Caco-2 (cell line): ENCODE results near the gene SORCS2. TPM values are rescaled to one million over a fixed set of nuclear protein-coding genes. Genes with fewer than 3 reads are reported as not detected.

Experiments
- BruUV-seq: library from RNA; stranded (reverse); fragments of 400-500 nt; replicated peaks from 2 replicates; lab custom pipeline; 2021; lab: Mats Ljungman, UMichigan
- CTCF ChIA-PET: fragments of 300-600 bp; sonication (Branson Sonifier 250); formaldehyde crosslinking; loops from one replicate; lab custom pipeline; 2022; ENCODE audit warnings: antibody characterized with exemption; lab: Charles Lee
- POLR2A ChIA-PET: fragments of 300-600 bp; sonication (Branson Sonifier 250); formaldehyde crosslinking; loops from one replicate; lab custom pipeline; 2022; ENCODE audit warnings: antibody characterized with exemption; lab: Charles Lee
- DNase-seq, 2 experiments: peaks; one replicate each; pipeline versions ENCODE4 v3.0.0 to v3.0.0-alpha.2; 2020 to 2022
- H3K27me3 ChIP-seq: replicated peaks from 2 replicates; pipeline ENCODE4 v1.6.0; 2011; ENCODE audit warnings: low read length; ENCODE audit not compliant: control insufficient read depth, insufficient read depth
- H3K36me3 ChIP-seq: 2 replicates; pipeline ENCODE4 v1.5.1; 2011; ENCODE audit warnings: low read length; ENCODE audit not compliant: control insufficient read depth, insufficient read depth
- H3K4me1 ChIP-seq: fragments of 250-450 bp; sonication (Bioruptor Pico); 2 replicates; pipeline ENCODE4 v1.5.1; 2020; ENCODE audit warnings: mild to moderate bottlenecking
- H3K4me3 ChIP-seq: 2 replicates; pipeline ENCODE4 v1.5.1; 2011; ENCODE audit warnings: low read depth, mild to moderate bottlenecking, control low read depth, low read length
- H3K9me3 ChIP-seq: fragments of 250-450 bp; sonication (Bioruptor Pico); 2 replicates; pipeline ENCODE4 v1.5.1; 2020; ENCODE audit warnings: mild to moderate bottlenecking, moderate library complexity
- H3K27ac Mint-ChIP-seq: one replicate; pipeline ENCODE4 v1.8.0; 2022; ENCODE audit warnings: mixed read lengths; ENCODE audit not compliant: unreplicated experiment
- H3K27me3 Mint-ChIP-seq: one replicate; pipeline ENCODE4 v1.8.0; 2022; ENCODE audit warnings: mixed read lengths; ENCODE audit not compliant: insufficient read depth, unreplicated experiment
- H3K36me3 Mint-ChIP-seq: one replicate; pipeline ENCODE4 v1.8.0; 2022; ENCODE audit warnings: mild to moderate bottlenecking, mixed read lengths; ENCODE audit not compliant: insufficient read depth, unreplicated experiment
- H3K4me1 Mint-ChIP-seq: one replicate; pipeline ENCODE4 v1.8.0; 2022; ENCODE audit warnings: low read depth, mixed read lengths; ENCODE audit not compliant: unreplicated experiment
- H3K4me3 Mint-ChIP-seq: one replicate; pipeline ENCODE4 v1.8.0; 2022; ENCODE audit warnings: mild to moderate bottlenecking, moderate library complexity, mixed read lengths; ENCODE audit not compliant: unreplicated experiment
- H3K9me3 Mint-ChIP-seq: one replicate; pipeline ENCODE4 v1.8.0; 2022; ENCODE audit warnings: mixed read lengths; ENCODE audit not compliant: unreplicated experiment
- intact Hi-C: fragments of 100-400 bp; cut with micrococcal nuclease; formaldehyde crosslinking; loops from one replicate; pipeline ENCODE4 v1.10.0; 2022; ENCODE audit not compliant: unreplicated experiment
- total RNA-seq: library from RNA; stranded (reverse); gene quantifications from 2 replicates; pipeline ENCODE4 v1.2.3, GENCODE V29; 2022
- TF ChIP-seq, protein P1 (sequence below), 2 experiments: fragments of 200-600 bp in 1 of 2; IDR thresholded peaks; 1 replicate in 1 of 2; 2 replicates in 1 of 2; pipeline versions ENCODE4 v1.5.1 to v1.8.0; 2011 to 2022; ENCODE audit warnings: antibody characterized with exemption in 1 of 2, control low read depth in 1 of 2, inconsistent platforms in 1 of 2, low read depth in 1 of 2, low read length in 1 of 2, mild to moderate bottlenecking in 1 of 2, moderate library complexity in 1 of 2; ENCODE audit not compliant: insufficient read depth in 1 of 2, severe bottlenecking in 1 of 2, unreplicated experiment in 1 of 2

Gene SORCS2
- total RNA-seq, 1 experiment from 2014 or later, result 1.6 TPM

DNA sequence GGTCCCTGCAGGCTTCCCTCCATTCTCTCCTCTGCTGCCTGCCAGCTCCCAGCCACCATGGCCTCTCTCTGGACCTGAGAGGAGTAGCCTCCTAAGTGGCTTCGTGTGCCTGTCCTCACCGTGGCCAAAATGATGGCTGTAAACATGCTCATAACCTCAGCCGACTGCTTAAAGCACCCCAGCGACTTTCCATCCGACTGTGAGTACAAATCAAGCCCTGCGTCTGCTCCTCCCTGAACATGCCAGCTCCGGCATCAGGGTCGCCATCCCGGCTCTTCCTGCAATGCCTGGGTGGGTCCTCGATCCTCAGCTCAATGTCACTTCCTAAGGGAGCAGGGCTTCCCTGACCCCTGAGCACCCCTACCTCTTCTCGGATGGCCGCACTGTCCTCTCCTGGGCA, 3.3 kb upstream of the SORCS2 start:
- no peaks in the 10 kb centered on the region for H3K9me3 Mint-ChIP-seq
- ChIA-PET POLR2A (no interaction called here), CTCF (interaction anchor here (0.7 to 1.6 kb wide), 8 partner anchors 16 to 613 kb away, joined by 3 to 14 read pairs (median 4); partner anchors contain the start of gene TADA2B)
- no peaks in the 10 kb centered on the region for H3K36me3 Mint-ChIP-seq
- no peak for DNase-seq
- H3K4me3 Mint-ChIP-seq, result no peak overlapping the region
- TF ChIP-seq, protein P1, sequence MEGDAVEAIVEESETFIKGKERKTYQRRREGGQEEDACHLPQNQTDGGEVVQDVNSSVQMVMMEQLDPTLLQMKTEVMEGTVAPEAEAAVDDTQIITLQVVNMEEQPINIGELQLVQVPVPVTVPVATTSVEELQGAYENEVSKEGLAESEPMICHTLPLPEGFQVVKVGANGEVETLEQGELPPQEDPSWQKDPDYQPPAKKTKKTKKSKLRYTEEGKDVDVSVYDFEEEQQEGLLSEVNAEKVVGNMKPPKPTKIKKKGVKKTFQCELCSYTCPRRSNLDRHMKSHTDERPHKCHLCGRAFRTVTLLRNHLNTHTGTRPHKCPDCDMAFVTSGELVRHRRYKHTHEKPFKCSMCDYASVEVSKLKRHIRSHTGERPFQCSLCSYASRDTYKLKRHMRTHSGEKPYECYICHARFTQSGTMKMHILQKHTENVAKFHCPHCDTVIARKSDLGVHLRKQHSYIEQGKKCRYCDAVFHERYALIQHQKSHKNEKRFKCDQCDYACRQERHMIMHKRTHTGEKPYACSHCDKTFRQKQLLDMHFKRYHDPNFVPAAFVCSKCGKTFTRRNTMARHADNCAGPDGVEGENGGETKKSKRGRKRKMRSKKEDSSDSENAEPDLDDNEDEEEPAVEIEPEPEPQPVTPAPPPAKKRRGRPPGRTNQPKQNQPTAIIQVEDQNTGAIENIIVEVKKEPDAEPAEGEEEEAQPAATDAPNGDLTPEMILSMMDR (IDR thresholded peaks at IDR 0.05; ENCODE audit: insufficient read depth in 1 of 2, low read depth in 1 of 2, low read length in 1 of 2, severe bottlenecking in 1 of 2, unreplicated experiment in 1 of 2), result no peak
- Histone ChIP-seq H3K9me3 (no peaks in the 10 kb centered on the region), H3K27me3 (no peaks in the 10 kb centered on the region), H3K4me1 (peaks cover 3% of the 10 kb centered on the region; the same call in 1 of the 2 replicates), H3K4me3 (no peak overlapping the region), H3K36me3 (no peaks in the 10 kb centered on the region)
- BruUV-seq, result no TSS peak
- peaks cover 8% of the 10 kb centered on the region for H3K27me3 Mint-ChIP-seq
- H3K4me1 Mint-ChIP-seq, result no peaks in the 10 kb centered on the region
- H3K27ac Mint-ChIP-seq, result no peak overlapping the region
- intact Hi-C loops, result loop anchor here (5.0 kb wide), 1 partner anchor 37 kb away; no protein-coding TSS in a partner anchor

DNA sequence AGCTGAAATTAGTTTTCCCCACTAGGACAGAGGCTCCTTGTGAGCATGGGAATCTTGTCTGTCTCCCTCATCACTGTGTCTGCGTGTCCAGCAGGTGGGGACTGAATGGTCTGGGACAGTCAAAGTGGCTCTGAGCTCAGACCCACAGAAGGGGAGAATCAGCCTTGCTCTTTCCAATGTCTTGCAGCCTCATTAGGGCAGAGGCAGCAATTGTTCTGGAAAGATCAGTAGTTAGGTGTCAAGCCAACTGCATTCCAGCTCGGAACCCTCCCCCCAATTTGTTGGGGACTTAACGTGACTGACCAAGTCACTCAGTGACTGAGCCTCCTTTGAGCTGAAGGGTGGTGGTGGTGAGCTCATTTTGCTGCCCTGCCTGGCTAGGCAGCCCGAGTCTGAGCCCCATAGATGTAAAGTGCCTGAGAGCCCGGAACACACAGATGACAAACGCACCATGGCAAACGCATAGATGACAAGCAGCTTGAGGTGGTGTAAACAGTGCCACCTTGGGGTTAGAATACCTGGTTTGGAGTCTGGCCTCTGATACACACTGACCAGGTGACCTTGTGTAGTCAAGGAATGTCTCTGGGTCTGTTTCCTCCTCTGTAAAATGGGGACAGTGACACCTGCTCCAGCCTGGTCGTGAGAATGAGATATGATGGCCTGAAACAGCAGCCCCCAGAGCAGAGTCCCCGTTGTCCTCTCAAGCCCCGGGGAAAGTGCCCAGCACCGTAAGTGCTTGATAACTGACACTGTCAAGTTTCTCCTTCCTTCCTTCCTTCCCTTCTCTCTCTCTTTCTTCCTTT, 2.7 kb upstream of the SORCS2 start:
- H3K36me3 ChIP-seq, result no peaks in the 10 kb centered on the region
- TF ChIP-seq, protein P1 (IDR thresholded peaks at IDR 0.05; ENCODE audit: insufficient read depth in 1 of 2, low read depth in 1 of 2, low read length in 1 of 2, severe bottlenecking in 1 of 2, unreplicated experiment in 1 of 2), result peak; percentile 30 to 46
- Mint-ChIP-seq H3K27me3 (peaks cover 8% of the 10 kb centered on the region), H3K9me3 (no peaks in the 10 kb centered on the region), H3K27ac (no peak overlapping the region), H3K4me3 (no peak overlapping the region), H3K36me3 (no peaks in the 10 kb centered on the region), H3K4me1 (no peaks in the 10 kb centered on the region)
- no peaks in the 10 kb centered on the region for H3K27me3 ChIP-seq
- ChIA-PET POLR2A (no interaction called here), CTCF (interaction anchor here (0.7 to 1.6 kb wide), 8 partner anchors 16 to 612 kb away, joined by 3 to 14 read pairs (median 4); partner anchors contain the start of gene TADA2B)
- BruUV-seq, result no TSS peak
- H3K9me3 ChIP-seq, result no peaks in the 10 kb centered on the region
- DNase-seq, result peak in 1 of 2 experiments; percentile 49
- intact Hi-C loops, result loop anchor here (5.0 kb wide), 2 partner anchors 37 to 528 kb away; no protein-coding TSS in a partner anchor
- peaks cover 3% of the 10 kb centered on the region; the same call in 1 of the 2 replicates for H3K4me1 ChIP-seq
- no peak overlapping the region for H3K4me3 ChIP-seq

GRCh38 chr4:7190278-7190594, 2.1 kb upstream of the SORCS2 start:
- no peak for DNase-seq
- Histone ChIP-seq H3K9me3 (no peaks in the 10 kb centered on the region), H3K4me3 (no peak overlapping the region), H3K36me3 (no peaks in the 10 kb centered on the region), H3K4me1 (peaks cover 3% of the 10 kb centered on the region; the same call in 1 of the 2 replicates), H3K27me3 (no peaks in the 10 kb centered on the region)
- ChIA-PET POLR2A (no interaction called here), CTCF (interaction anchor here (1.1 to 1.6 kb wide), 5 partner anchors 17 to 277 kb away, joined by 3 to 14 read pairs (median 4); partner anchors contain the start of gene TADA2B)
- H3K4me1 Mint-ChIP-seq, result no peaks in the 10 kb centered on the region
- no peak overlapping the region for H3K27ac Mint-ChIP-seq
- H3K27me3 Mint-ChIP-seq, result peaks cover 8% of the 10 kb centered on the region
- H3K36me3 Mint-ChIP-seq, result no peaks in the 10 kb centered on the region
- intact Hi-C loops, result loop anchor here (5.0 kb wide), 1 partner anchor 527 kb away; no protein-coding TSS in a partner anchor
- TF ChIP-seq, protein P1 (IDR thresholded peaks at IDR 0.05; ENCODE audit: insufficient read depth in 1 of 2, low read depth in 1 of 2, low read length in 1 of 2, severe bottlenecking in 1 of 2, unreplicated experiment in 1 of 2), result no peak
- no TSS peak for BruUV-seq
- H3K9me3 Mint-ChIP-seq, result no peaks in the 10 kb centered on the region
- no peak overlapping the region for H3K4me3 Mint-ChIP-seq
